ENCODE measurements around the gene EXOSC3.
"Not testable (repeated sequence)": the region's sequence is repeated elsewhere in the genome, so short reads cannot be mapped to it uniquely, and the experiment has no call there.

Gene EXOSC3

GRCh38 chr9:37775216-37775919 lies 9.5 kb downstream of the EXOSC3 start:
- no peak for DNase-seq

DNA sequence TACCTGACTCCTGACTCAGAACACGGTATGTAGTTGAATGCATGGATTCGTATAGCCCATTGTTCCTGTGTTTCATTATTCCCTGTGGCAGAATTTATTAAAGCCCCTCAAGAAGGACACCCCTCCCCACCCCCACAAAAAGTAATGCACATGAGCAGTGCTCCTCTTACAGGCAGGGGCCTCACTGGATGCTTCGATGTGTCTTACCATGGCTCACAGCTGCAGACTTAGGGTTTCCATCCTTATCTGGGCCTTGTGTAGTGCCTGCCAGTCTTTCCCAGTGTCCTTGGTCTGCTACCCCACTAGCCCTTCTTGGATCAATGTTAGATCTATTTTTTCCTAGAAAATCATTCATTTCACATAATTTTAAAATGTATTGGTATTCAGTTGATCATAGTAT lies 14.9 kb downstream of the EXOSC3 start:
- DNase-seq = no peak

- DNase-seq = no peak
Measured at GRCh38 chr9:37769306-37769705, 15.6 kb downstream of the EXOSC3 start.

- not testable (repeated sequence) for DNase-seq
Measured at GRCh38 chr9:37765263-37765662, 19.6 kb downstream of the EXOSC3 start.

DNA sequence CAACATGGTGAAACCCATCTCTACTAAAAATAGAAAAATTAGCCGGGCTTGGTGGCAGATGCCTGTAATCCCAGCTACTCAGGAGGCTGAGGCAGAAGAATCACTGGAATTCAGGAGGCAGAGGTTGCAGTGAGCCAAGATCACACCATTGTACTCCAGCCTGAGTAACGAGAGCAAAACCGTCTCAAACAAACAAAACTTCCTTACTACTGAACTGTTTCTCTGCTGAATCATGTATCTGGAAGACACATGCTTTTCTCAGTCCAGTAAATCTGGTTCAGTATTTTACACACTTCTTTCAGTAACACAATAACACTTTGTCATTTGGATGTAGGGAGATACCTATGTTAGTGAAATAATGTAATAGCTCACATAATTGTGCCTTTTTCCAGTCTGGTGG lies 23.4 kb downstream of the EXOSC3 start:
- DNase-seq = no peak

- no peak for DNase-seq
Measured at GRCh38 chr9:37760416-37761161, 24.3 kb downstream of the EXOSC3 start.

- DNase-seq = no peak
Measured at GRCh38 chr9:37758747-37759146, 26.1 kb downstream of the EXOSC3 start.

DNA sequence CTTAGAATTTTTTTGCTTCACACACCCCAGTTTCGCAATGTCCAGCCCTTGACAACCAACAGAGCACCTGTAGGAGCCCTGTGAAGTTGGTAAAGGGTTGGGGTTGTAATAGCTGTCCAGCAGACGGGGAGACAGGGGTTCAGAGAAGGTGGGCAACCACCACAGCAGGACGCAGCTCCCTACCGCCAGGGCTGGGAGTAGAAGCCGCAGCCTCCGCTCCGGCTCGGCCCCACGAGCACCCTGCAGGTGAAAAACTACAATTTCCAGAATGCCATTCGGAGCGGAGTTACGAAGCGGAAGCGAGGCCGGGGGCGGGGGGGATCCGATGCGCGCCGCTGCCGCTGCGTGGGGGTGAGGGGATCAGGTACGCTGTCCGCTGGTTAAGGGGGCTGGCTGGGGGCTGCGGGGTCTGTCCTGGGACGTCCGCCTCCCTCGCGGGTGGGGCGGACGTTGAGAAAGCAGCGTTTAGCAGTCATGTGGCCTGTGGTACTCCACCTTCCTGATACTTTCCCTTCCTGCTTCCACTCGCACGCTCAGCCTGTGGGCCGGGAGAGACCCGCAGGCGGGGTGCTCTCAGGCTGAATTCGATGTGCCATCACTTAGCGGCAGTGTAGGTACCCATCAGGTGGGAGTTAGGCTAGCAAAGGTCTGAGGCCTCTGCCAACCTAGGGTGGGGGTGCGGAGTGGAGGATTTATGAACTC lies 31.2 kb downstream of the EXOSC3 start, which contains the start of gene TRMT10B:
Gene TRMT10B (plus strand): TSS at position 317 of the 702 bp plus-strand sequence. CDS start 8,127 bp downstream, outside the sequence.
- peak; percentile 74 for DNase-seq

GRCh38 chr9:37752642-37753488 lies 32.0 kb downstream of the EXOSC3 start:
- DNase-seq = peak; percentile 15

DNA sequence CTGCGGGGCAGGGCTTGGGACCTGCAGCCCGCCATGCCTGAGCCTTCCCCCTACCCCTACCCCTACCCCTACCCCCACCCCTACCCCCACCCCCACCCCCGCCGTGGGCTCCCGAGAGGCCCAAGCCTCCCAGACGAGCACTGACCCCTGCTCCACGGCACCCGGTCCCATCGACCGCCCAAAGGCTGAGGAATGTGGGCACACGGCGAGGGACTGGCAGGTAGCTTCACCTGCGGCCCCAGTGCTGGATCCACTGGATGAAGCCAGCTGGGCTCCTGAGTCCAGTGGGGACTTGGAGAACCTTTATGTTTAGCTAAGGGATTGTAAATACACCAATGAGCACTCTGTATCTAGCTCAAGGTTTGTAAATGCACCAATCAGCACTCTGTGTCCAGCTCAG lies 32.8 kb downstream of the EXOSC3 start:
- not testable (repeated sequence) for DNase-seq

GRCh38 chr9:37751704-37752103 lies 33.2 kb downstream of the EXOSC3 start:
- not testable (repeated sequence) for DNase-seq

DNA sequence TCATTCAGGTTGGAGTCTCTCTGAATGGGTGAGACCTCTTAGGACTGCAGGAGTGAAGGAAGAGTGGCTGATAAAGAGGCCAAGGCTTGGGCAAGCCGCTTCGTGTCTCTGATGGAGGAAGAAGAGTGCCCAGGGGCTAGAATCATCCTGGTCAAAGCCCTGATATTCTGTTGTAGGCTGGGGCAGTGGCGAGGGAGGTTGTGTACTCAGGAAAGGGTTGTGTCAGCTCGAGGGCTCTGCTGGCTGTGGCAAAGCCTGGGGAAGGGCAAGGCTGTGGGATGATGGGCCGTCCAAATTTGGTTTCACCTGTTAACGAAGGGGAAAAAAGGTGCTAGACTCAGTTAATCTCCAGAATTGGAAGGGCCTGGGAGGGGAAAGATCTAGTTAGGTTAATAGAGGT lies 33.7 kb downstream of the EXOSC3 start:
- no peak for DNase-seq

- no peak for DNase-seq
Measured at GRCh38 chr9:37749129-37749528, 35.7 kb downstream of the EXOSC3 start.

GRCh38 chr9:37747271-37747753 lies 37.6 kb downstream of the EXOSC3 start:
- peak; percentile 62 for DNase-seq

GRCh38 chr9:37746448-37747270 lies 38.2 kb downstream of the EXOSC3 start:
- DNase-seq = no peak

DNA sequence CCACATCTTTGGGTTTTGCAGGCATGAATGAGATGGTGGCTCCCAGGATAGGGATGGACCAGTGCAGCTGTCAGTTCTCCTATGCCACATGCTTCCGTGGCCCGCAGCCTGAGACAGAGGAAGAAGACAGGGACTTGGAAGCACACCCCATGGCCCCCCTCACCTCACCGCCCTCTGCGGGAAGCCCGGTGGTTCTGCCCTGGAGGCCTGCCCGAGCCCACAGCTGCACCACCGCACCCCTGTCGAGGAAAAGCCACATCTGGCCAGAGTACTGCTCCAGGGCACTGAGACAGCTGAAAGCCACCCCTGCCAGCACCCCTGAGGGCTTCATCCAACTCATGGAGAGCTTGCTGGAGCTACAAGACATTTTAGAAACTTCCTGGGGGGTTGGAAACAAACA lies 38.9 kb downstream of the EXOSC3 start:
- no peak for DNase-seq

GRCh38 chr9:37740631-37741328 lies 44.1 kb downstream of the EXOSC3 start:
- DNase-seq = no peak

DNA sequence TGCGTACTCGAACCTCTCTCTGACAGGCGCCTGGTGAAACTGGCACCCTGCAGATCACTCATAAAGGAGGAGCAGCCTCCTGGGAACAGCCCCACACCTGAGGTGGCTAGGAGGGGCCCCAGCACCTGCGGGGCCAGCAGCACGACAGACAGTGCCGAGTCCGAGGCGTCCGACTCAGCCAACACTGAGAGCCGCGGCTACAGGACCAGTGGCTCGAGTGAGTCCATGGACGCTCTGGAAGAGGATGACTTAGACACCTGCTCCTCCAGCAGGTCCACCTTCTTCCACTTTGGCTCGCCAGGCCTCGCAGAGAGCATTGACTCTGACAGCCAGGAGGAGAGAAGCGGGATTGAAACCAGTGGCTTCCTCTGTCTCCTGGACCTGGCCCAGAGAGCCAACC lies 44.7 kb downstream of the EXOSC3 start:
- no peak for DNase-seq

GRCh38 chr9:37739222-37739621 lies 45.6 kb downstream of the EXOSC3 start:
- DNase-seq = no peak

DNA sequence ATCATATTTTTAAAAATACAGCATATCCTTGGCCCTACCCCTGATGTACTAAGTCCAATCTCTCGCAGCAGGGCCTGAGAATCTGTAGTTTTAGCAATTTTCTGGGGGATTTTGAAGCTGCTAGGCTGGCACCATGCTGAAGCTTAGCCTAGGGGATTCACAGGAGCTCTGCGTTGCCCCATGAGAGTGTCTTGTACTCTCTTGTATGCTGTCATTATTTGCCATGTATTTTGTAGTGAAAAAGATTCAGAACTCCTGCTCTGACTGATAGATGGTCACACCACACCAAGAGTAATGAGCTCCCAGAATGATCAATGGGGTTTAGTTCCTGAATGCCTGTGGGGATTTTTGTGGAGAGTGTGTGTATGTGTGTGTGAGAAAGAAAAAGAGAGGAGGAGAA lies 51.9 kb downstream of the EXOSC3 start:
- no peak for DNase-seq

Measured in CD4-positive, alpha-beta T cell treated with Interleukin-10 for 1 hour (primary cell).